Measurements from ENCODE around the gene KDM1B.

DNA sequence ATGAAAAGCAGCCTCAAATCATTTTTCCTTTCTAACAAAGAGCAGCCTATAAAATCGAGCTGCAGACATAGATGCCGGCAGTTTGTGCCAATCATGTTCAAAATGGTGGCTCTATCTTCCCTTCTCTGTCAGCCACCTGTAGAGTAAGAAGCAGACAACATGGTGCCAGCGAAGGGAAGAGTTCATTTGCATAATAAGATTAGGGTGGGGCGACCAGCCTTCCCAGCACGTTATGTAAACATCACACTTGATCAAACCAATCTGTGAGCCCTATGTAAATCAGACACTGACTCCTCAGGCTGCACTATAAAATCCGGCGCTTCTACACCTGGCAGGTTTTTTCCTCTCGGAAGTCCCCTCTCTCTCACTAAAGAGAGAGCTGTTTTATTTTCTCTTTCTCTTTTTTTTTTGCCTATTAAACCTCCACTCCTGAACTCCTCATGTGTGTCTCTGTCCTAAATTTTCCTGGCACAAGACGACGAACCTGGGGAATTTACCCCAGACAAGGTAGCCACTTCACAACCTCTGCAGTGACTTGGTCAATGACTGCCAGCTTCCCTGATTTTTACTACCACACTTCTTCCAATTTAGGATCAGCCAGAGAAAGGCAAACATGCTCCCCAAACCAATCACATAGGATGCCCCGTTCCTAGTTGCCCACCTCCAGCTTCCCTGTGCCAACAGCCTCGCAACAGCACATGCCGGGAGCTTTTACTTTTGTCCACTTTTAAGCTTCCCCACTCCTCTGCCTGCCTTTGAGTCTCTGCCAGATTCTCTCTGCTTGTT, 13.2 kb upstream of the KDM1B start:
- TF ChIP-seq, protein P1, sequence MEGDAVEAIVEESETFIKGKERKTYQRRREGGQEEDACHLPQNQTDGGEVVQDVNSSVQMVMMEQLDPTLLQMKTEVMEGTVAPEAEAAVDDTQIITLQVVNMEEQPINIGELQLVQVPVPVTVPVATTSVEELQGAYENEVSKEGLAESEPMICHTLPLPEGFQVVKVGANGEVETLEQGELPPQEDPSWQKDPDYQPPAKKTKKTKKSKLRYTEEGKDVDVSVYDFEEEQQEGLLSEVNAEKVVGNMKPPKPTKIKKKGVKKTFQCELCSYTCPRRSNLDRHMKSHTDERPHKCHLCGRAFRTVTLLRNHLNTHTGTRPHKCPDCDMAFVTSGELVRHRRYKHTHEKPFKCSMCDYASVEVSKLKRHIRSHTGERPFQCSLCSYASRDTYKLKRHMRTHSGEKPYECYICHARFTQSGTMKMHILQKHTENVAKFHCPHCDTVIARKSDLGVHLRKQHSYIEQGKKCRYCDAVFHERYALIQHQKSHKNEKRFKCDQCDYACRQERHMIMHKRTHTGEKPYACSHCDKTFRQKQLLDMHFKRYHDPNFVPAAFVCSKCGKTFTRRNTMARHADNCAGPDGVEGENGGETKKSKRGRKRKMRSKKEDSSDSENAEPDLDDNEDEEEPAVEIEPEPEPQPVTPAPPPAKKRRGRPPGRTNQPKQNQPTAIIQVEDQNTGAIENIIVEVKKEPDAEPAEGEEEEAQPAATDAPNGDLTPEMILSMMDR (IDR thresholded peaks at IDR 0.05), result no peak
- TF ChIP-seq POLR2A (IDR thresholded peaks at IDR 0.05), result no peak

Measured in prostate gland (tissue), 2 donors.